ENCODE results near the gene PTPN23.

The PTPN23 gene

GRCh38 chr3:47378869-47379268, 2.0 kb upstream of the PTPN23 start:
- peaks cover 10% of the 10 kb centered on the region; the same call in 1 of the 2 replicates for H4K20me1 ChIP-seq (ENCODE audit: insufficient read depth, low read length)
- H3F3A ChIP-seq (ENCODE audit: insufficient read depth, low read length): peaks cover 4% of the 10 kb centered on the region; the same call in 1 of the 2 replicates
- no peaks in the 10 kb centered on the region for H3K9me2 ChIP-seq (replicated peaks; ENCODE audit: insufficient read depth, low read length)
- peaks cover 40% of the 10 kb centered on the region for H3K79me2 ChIP-seq (ENCODE audit: low read length)
- H3K4me2 ChIP-seq (ENCODE audit: low read depth, low read length): no peak overlapping the region
- no peak overlapping the region for H2AFZ ChIP-seq (ENCODE audit: low read length)
- no peaks in the 10 kb centered on the region for H3K36me3 ChIP-seq (replicated peaks; ENCODE audit: insufficient read depth, low read length)
- no peaks in the 10 kb centered on the region for H3K27me3 ChIP-seq (replicated peaks; ENCODE audit: insufficient read depth, low read length)
- no peak overlapping the region for H3K27ac ChIP-seq (ENCODE audit: low read length)
- H3K4me3 ChIP-seq (ENCODE audit: low read length): no peak overlapping the region
- no peak for TF ChIP-seq EZH2 (optimal IDR thresholded peaks at IDR 0.05; ENCODE audit: low read depth, low read length)
- TF ChIP-seq, protein P1, sequence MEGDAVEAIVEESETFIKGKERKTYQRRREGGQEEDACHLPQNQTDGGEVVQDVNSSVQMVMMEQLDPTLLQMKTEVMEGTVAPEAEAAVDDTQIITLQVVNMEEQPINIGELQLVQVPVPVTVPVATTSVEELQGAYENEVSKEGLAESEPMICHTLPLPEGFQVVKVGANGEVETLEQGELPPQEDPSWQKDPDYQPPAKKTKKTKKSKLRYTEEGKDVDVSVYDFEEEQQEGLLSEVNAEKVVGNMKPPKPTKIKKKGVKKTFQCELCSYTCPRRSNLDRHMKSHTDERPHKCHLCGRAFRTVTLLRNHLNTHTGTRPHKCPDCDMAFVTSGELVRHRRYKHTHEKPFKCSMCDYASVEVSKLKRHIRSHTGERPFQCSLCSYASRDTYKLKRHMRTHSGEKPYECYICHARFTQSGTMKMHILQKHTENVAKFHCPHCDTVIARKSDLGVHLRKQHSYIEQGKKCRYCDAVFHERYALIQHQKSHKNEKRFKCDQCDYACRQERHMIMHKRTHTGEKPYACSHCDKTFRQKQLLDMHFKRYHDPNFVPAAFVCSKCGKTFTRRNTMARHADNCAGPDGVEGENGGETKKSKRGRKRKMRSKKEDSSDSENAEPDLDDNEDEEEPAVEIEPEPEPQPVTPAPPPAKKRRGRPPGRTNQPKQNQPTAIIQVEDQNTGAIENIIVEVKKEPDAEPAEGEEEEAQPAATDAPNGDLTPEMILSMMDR (IDR thresholded peaks at IDR 0.05; ENCODE audit: low read length): no peak
- TF ChIP-seq EZH2phosphoT487 (IDR thresholded peaks at IDR 0.05; ENCODE audit: low read length): no peak
- H3K9me3 ChIP-seq (replicated peaks; ENCODE audit: insufficient read depth, low read length): no peaks in the 10 kb centered on the region
- DNase-seq: no peak
- no peak overlapping the region for H3K9ac ChIP-seq (ENCODE audit: low read length)
- peaks cover 10% of the 10 kb centered on the region for H3K4me1 ChIP-seq (ENCODE audit: low read length)

DNA sequence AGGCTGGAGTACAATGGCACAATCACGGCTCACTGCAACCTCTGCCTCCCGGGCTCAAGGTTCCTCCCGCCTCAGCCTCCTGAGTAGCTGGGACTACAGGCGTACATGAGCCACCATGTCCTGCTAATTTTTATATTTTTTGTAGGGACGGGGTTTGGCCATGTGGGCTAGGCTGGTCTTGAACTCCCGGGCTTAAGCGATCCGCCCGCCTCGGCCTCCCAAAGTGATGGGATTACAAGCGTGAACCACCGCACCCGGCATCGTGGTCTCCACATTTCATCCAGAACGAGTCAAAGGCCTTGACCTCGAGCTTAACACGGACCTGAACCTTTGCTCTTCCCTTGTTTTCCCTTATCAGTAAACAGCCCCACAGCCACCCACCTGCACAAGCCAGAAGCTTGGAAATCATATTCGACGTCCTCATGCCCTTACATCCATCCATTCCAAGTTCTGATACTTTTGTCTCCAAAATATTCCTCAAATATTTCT, 1.4 kb upstream of the PTPN23 start:
- Histone ChIP-seq H3K9ac (ENCODE audit: low read length) (peak overlapping the region; percentile 94; the same call in 1 of the 2 replicates), H2AFZ (ENCODE audit: low read length) (no peak overlapping the region), H3K36me3 (replicated peaks; ENCODE audit: insufficient read depth, low read length) (no peaks in the 10 kb centered on the region), H3K4me2 (ENCODE audit: low read depth, low read length) (peak overlapping the region; percentile 76), H4K20me1 (ENCODE audit: insufficient read depth, low read length) (peaks cover 10% of the 10 kb centered on the region; the same call in 1 of the 2 replicates), H3K79me2 (ENCODE audit: low read length) (peaks cover 46% of the 10 kb centered on the region), H3K4me1 (ENCODE audit: low read length) (peaks cover 10% of the 10 kb centered on the region), H3K9me2 (replicated peaks; ENCODE audit: insufficient read depth, low read length) (no peaks in the 10 kb centered on the region), H3K4me3 (ENCODE audit: low read length) (peak overlapping the region; percentile 91), H3K27ac (ENCODE audit: low read length) (no peak overlapping the region), H3K9me3 (replicated peaks; ENCODE audit: insufficient read depth, low read length) (no peaks in the 10 kb centered on the region), H3K27me3 (replicated peaks; ENCODE audit: insufficient read depth, low read length) (no peaks in the 10 kb centered on the region), H3F3A (ENCODE audit: insufficient read depth, low read length) (peaks cover 4% of the 10 kb centered on the region; the same call in 1 of the 2 replicates)
- DNase-seq: no peak
- no peak for TF ChIP-seq EZH2 (optimal IDR thresholded peaks at IDR 0.05; ENCODE audit: low read depth, low read length)
- TF ChIP-seq EZH2phosphoT487 (IDR thresholded peaks at IDR 0.05; ENCODE audit: low read length): no peak
- TF ChIP-seq, protein P1 (IDR thresholded peaks at IDR 0.05; ENCODE audit: low read length): no peak

- H3K9ac ChIP-seq (ENCODE audit: low read length): peak overlapping the region; percentile 94
- no peaks in the 10 kb centered on the region for H3K9me3 ChIP-seq (replicated peaks; ENCODE audit: insufficient read depth, low read length)
- H3K4me3 ChIP-seq (ENCODE audit: low read length): peak overlapping the region; percentile 91
- peak overlapping the region; percentile 76 for H3K4me2 ChIP-seq (ENCODE audit: low read depth, low read length)
- H2AFZ ChIP-seq (ENCODE audit: low read length): peak overlapping the region; percentile 56
- H3K4me1 ChIP-seq (ENCODE audit: low read length): peaks cover 10% of the 10 kb centered on the region
- peaks cover 53% of the 10 kb centered on the region for H3K79me2 ChIP-seq (ENCODE audit: low read length)
- DNase-seq: no peak
- no peaks in the 10 kb centered on the region for H3K27me3 ChIP-seq (replicated peaks; ENCODE audit: insufficient read depth, low read length)
- H3K27ac ChIP-seq (ENCODE audit: low read length): peak overlapping the region; percentile 83
- TF ChIP-seq EZH2 (optimal IDR thresholded peaks at IDR 0.05; ENCODE audit: low read depth, low read length): no peak
- TF ChIP-seq, protein P1 (IDR thresholded peaks at IDR 0.05; ENCODE audit: low read length): no peak
- TF ChIP-seq EZH2phosphoT487 (IDR thresholded peaks at IDR 0.05; ENCODE audit: low read length): no peak
- H3F3A ChIP-seq (ENCODE audit: insufficient read depth, low read length): peaks cover 4% of the 10 kb centered on the region; the same call in 1 of the 2 replicates
- no peaks in the 10 kb centered on the region for H3K9me2 ChIP-seq (replicated peaks; ENCODE audit: insufficient read depth, low read length)
- H4K20me1 ChIP-seq (ENCODE audit: insufficient read depth, low read length): peaks cover 10% of the 10 kb centered on the region; the same call in 1 of the 2 replicates
- H3K36me3 ChIP-seq (replicated peaks; ENCODE audit: insufficient read depth, low read length): no peaks in the 10 kb centered on the region
These were observed 708 bp upstream of the PTPN23 start for GRCh38 chr3:47380026-47380600.
